Esophagus squamous epithelium (tissue), 5 donors: ENCODE measurements around the gene ARRDC5. TPM values are rescaled to one million over a fixed set of nuclear protein-coding genes. Genes with fewer than 3 reads are reported as not detected.

Experiments
- DNase-seq: peaks from one replicate; lab custom pipeline; 2025; lab: John Stamatoyannopoulos, UW
- H3K27ac ChIP-seq, 4 donors: fragments of 200-600 bp; sonication (generic); one replicate each; pipeline ENCODE4 v1.5.1; 2016 to 2019; ENCODE audit warnings: mild to moderate bottlenecking in 1 of 4
- H3K27me3 ChIP-seq, 4 donors: fragments of 200-600 bp; sonication (generic); 1 replicate in 3 of 4; 2 replicates in 1 of 4; pipeline versions ENCODE4 v1.5.1 to v1.6.0; 2017 to 2021; ENCODE audit warnings: antibody characterized with exemption in 1 of 4
- H3K36me3 ChIP-seq, 3 donors: fragments of 200-600 bp; sonication (generic); one replicate each; pipeline ENCODE4 v1.5.1; 2016 to 2019
- H3K4me1 ChIP-seq, 3 donors: fragments of 200-600 bp; sonication (generic); one replicate each; pipeline ENCODE4 v1.5.1; 2017 to 2019
- H3K4me3 ChIP-seq, 4 donors: fragments of 200-600 bp; sonication (generic); 1 replicate in 3 of 4; 2 replicates in 1 of 4; pipeline ENCODE4 v1.5.1; 2016 to 2019; ENCODE audit warnings: mild to moderate bottlenecking in 2 of 4, moderate library complexity in 1 of 4
- H3K9me3 ChIP-seq, 3 donors: fragments of 200-600 bp; sonication (generic); one replicate each; pipeline ENCODE4 v1.5.1; 2016 to 2019
- CTCF ChIP-seq, 6 experiments: fragments of 450-650 bp in 4 of 6; fragments of 200-600 bp in 2 of 6; sonication (generic) in 2 of 6; IDR thresholded peaks; one replicate each; pipeline ENCODE4 v1.5.1; 2016 to 2019; ENCODE audit warnings: antibody characterized with exemption in 6 of 6, mild to moderate bottlenecking in 4 of 6, moderate library complexity in 4 of 6
- POLR2A ChIP-seq, 4 donors: fragments of 450-650 bp; IDR thresholded peaks; one replicate each; pipeline ENCODE4 v1.6.1; 2017; ENCODE audit warnings: antibody characterized with exemption in 4 of 4, mild to moderate bottlenecking in 4 of 4, moderate library complexity in 3 of 4
- WGBS, 2 donors: methylation state at CpG; one replicate each; pipeline ENCODE4 v1.1.5; 2018; 5-methylcytosine and 5-hydroxymethylcytosine counted together
- intact Hi-C: fragments of 100-400 bp; cut with DNase I; formaldehyde crosslinking; loops from one replicate; pipeline ENCODE4 v1.15.0; 2022
- total RNA-seq, 4 donors: library from RNA; depleted of rRNA; stranded (reverse); fragments of >200 nt; gene quantifications; one replicate each; pipeline ENCODE4 v1.1.0, GENCODE V29; 2016
- donor health status: DM: yes; HTN: yes; CAD: no.

Gene ARRDC5
- total RNA-seq, 4 donors from 2014 or later = 0.38 to 0.62 TPM; not detected in 2

GRCh38 chr19:4923276-4923747 is 20.6 kb upstream of the ARRDC5 start:
- Histone ChIP-seq H3K9me3 (no peaks in the 10 kb centered on the region), H3K36me3 (no peaks in the 10 kb centered on the region), H3K27me3 (no peaks in the 10 kb centered on the region), H3K4me1 (no peaks in the 10 kb centered on the region), H3K4me3 (no peak overlapping the region), H3K27ac (no peak overlapping the region)
- TF ChIP-seq CTCF (IDR thresholded peaks at IDR 0.05) (no peak), POLR2A (IDR thresholded peaks at IDR 0.05) (no peak)
- intact Hi-C loops = no loop called here
- WGBS, 2 donors = 91 to 92% methylated on average over 8 to 16 of the region's 21 CpGs
- DNase-seq = no peak

- Histone ChIP-seq H3K27me3 (no peaks in the 10 kb centered on the region), H3K27ac (no peak overlapping the region), H3K4me1 (no peaks in the 10 kb centered on the region), H3K4me3 (no peak overlapping the region), H3K36me3 (no peaks in the 10 kb centered on the region), H3K9me3 (no peaks in the 10 kb centered on the region)
- WGBS, 2 donors = 83 to 88% methylated on average over 15 to 17 of the region's 22 CpGs
- TF ChIP-seq POLR2A (IDR thresholded peaks at IDR 0.05) = no peak
- no peak for TF ChIP-seq CTCF (IDR thresholded peaks at IDR 0.05)
- intact Hi-C loops = no loop called here
- no peak for DNase-seq
Observed at GRCh38 chr19:4922530-4923275, 20.0 kb upstream of the ARRDC5 start.

- Histone ChIP-seq H3K9me3 (no peaks in the 10 kb centered on the region), H3K27ac (peak overlapping the region; percentile 54 to 85 (median 66)), H3K4me1 (peaks cover 14 to 50% (median 20%) of the 10 kb centered on the region in 3 donors), H3K4me3 (peak overlapping the region in 3 of 4 donors; percentile 28 to 53 (median 37)), H3K36me3 (no peaks in the 10 kb centered on the region), H3K27me3 (no peaks in the 10 kb centered on the region)
- intact Hi-C loops = loop anchor here (5.0 kb wide), 1 partner anchor 104 kb away; no protein-coding TSS in a partner anchor
- 65 to 79% methylated on average over 15 to 18 of the region's 41 CpGs for WGBS, 2 donors
- TF ChIP-seq POLR2A (IDR thresholded peaks at IDR 0.05) (peak in 1 of 4 donors; percentile 42), CTCF (IDR thresholded peaks at IDR 0.05) (no peak)
- no peak for DNase-seq
Observed at GRCh38 chr19:4916292-4917082, 13.8 kb upstream of the ARRDC5 start.

- TF ChIP-seq POLR2A (IDR thresholded peaks at IDR 0.05) (no peak), CTCF (IDR thresholded peaks at IDR 0.05) (no peak)
- H3K4me3 ChIP-seq = peak overlapping the region in 3 of 4 donors; percentile 5 to 53 (median 37)
- intact Hi-C loops = loop anchor here (5.0 kb wide), 2 partner anchors 38 to 103 kb away; no protein-coding TSS in a partner anchor
- no peaks in the 10 kb centered on the region for H3K9me3 ChIP-seq
- no peaks in the 10 kb centered on the region for H3K36me3 ChIP-seq
- 53 to 69% methylated on average over 11 of the region's 23 CpGs for WGBS, 2 donors
- DNase-seq = peak; percentile 19
- H3K27ac ChIP-seq = peak overlapping the region; percentile 56 to 85 (median 76)
- H3K27me3 ChIP-seq = no peaks in the 10 kb centered on the region
- H3K4me1 ChIP-seq = peaks cover 27 to 63% (median 31%) of the 10 kb centered on the region in 3 donors
Observed at GRCh38 chr19:4914736-4915501, 12.2 kb upstream of the ARRDC5 start.
